MM.1S (cell line): ENCODE measurements around the gene UTS2B.

Source experiments
- EZH2phosphoT487 ChIP-seq: fragments of 300-600 bp; sonication (generic); IDR thresholded peaks from 2 replicates; pipeline ENCODE4 v1.6.1; 2018; ENCODE audit warnings: antibody characterized with exemption, low read length
- TF ChIP-seq, protein P1 (sequence below): fragments of 300-600 bp; sonication (generic); IDR thresholded peaks from 2 replicates; pipeline ENCODE4 v1.5.1; 2016; ENCODE audit warnings: antibody characterized with exemption, low read length, mixed read lengths

DNA sequence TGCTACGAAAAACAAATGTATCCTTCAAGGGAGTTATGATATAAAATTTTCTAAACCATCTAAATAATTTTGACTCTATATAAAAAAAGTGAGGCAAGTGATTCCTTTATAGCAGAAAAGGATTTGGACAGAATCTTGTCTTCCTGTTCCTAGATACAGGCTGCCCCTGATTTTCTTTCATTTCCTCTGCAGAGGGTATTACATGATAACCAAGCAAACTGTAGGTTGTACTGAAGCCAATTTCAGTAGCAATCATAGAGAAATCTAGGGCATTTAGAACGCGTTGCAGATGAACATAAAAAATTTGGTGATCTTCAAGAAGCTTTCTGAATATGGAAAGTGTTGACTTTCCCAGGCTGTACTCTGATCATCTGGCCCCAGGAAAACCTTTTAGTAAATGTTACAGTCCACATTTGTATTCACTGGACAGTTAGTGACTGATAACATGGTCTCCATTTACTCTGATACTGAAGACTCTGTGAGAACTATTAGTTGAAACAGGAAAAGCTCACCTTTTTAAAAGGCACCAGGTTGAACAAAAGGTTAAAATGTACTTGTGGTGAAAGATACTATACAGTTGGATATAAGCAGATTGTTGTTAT, 9.1 kb upstream of the UTS2B start:
- TF ChIP-seq, protein P1, sequence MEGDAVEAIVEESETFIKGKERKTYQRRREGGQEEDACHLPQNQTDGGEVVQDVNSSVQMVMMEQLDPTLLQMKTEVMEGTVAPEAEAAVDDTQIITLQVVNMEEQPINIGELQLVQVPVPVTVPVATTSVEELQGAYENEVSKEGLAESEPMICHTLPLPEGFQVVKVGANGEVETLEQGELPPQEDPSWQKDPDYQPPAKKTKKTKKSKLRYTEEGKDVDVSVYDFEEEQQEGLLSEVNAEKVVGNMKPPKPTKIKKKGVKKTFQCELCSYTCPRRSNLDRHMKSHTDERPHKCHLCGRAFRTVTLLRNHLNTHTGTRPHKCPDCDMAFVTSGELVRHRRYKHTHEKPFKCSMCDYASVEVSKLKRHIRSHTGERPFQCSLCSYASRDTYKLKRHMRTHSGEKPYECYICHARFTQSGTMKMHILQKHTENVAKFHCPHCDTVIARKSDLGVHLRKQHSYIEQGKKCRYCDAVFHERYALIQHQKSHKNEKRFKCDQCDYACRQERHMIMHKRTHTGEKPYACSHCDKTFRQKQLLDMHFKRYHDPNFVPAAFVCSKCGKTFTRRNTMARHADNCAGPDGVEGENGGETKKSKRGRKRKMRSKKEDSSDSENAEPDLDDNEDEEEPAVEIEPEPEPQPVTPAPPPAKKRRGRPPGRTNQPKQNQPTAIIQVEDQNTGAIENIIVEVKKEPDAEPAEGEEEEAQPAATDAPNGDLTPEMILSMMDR: no peak
- TF ChIP-seq EZH2phosphoT487: no peak
